ENCODE measurements around the gene DENND5A.

DENND5A gene

GRCh38 chr11:9265211-9266131 lies at the start of gene DENND5A:
Gene DENND5A, minus strand, starts transcription at chr11:9265350. Its CDS starts 281 bp downstream, at chr11:9265069.
- Histone ChIP-seq H3K4me1 (ENCODE audit: insufficient read depth, low read length) (peaks cover 15% of the 10 kb centered on the region), H3K4me3 (ENCODE audit: low read length) (peak within 1 kb of the TSS; percentile 97), H3K27me3 (ENCODE audit: insufficient read depth, low read length) (no peaks in the 10 kb centered on the region; the same call in 1 of the 2 replicates), H3K9ac (ENCODE audit: low read depth, low read length) (peak within 1 kb of the TSS; percentile 92), H3K36me3 (ENCODE audit: insufficient read depth, low read depth, low read length) (no peaks in the 10 kb centered on the region), H3K9me3 (ENCODE audit: insufficient read depth, low read depth, low read length) (no peaks in the 10 kb centered on the region), H3K27ac (ENCODE audit: low read length) (no peak within 1 kb of the TSS)

DNA sequence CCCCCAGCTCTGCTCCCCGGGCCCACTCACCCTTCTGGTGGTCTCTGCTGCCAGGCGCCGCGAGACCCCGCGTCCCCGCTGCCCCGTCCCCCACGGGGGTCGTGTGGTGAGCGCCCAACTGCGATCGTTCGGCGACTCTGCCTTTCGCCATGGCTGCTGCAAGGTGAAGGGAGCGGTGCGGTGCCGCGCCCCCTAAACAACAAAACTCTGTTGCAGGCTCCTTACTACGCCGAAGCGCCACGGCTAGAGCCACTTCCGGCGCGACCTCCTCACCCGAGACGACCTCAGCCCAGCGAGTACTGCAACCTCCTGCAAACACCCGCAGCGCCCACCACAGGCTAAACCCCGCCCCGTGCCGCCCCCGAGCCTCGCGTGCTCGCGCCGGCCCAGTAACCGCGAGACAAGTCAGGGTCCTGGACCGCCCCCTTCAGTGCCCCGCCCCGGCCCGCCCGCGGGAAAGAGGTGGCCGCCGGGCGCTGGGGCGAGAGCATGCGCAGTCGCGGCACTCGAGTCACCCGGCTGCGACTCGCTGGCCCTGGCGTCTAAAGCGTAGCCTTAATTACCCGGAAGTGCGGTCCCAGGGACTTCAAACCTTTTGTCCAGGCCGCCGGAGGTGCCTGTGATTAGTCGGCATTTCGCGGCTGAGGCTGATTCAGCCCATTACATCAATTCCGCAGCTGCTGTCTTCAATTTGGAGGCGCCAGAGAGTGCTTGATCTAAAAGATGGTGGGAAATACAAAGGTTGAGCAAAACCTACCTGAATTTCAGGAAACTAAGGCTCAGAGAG lies 49.3 kb upstream of the DENND5A start, which contains the start of gene TMEM41B:
Gene TMEM41B, minus strand, starts transcription at position 303 of the 787 bp plus-strand sequence. Its CDS starts 152 bp downstream, at position 151.
- Histone ChIP-seq H3K9ac (ENCODE audit: low read depth, low read length) (peak within 1 kb of the TSS; percentile 89), H3K4me1 (ENCODE audit: insufficient read depth, low read length) (peaks cover 10% of the 10 kb centered on the region; the same call in 1 of the 2 replicates), H3K27me3 (ENCODE audit: insufficient read depth, low read length) (no peaks in the 10 kb centered on the region), H3K9me3 (ENCODE audit: insufficient read depth, low read depth, low read length) (no peaks in the 10 kb centered on the region), H3K36me3 (ENCODE audit: insufficient read depth, low read depth, low read length) (no peaks in the 10 kb centered on the region), H3K4me3 (ENCODE audit: low read length) (peak within 1 kb of the TSS; percentile 92), H3K27ac (ENCODE audit: low read length) (peak within 1 kb of the TSS; percentile 82)

GRCh38 chr11:9313648-9314290 lies 48.6 kb upstream of the DENND5A start:
- peak overlapping the region; percentile 4 for H3K27ac ChIP-seq (ENCODE audit: low read length)

DNA sequence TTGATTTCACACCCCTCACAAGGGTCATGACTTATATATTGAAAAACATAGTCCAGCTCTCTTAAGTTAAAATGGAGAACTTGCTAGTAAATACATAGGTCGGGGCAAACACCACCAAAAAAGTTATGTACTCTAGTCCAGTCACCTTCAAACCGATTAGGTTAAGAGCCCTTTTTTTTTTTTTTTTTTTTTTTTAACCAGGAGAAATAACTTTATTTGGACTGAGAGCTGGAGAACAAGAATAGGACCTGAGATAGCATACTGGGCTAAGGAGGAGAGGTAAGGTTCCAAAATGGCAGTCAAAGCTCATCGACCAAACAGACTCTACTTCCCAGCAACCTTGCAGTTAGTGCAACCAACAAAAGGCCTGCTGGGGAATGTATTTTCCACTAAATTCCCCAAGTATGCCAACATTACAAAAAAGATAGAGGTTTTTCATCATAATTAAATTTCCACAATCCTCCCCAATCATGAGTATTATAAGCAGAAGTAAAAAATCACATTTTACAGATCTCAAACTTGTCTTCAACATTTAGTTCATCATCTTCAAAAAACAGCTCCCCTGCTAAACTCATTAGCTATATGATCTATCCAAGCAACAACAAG lies 45.4 kb upstream of the DENND5A start:
- no peak overlapping the region for H3K9ac ChIP-seq (ENCODE audit: low read depth, low read length)
- H3K27me3 ChIP-seq (ENCODE audit: insufficient read depth, low read length) = no peaks in the 10 kb centered on the region
- H3K36me3 ChIP-seq (ENCODE audit: insufficient read depth, low read depth, low read length) = no peaks in the 10 kb centered on the region
- no peak overlapping the region for H3K4me3 ChIP-seq (ENCODE audit: low read length)
- H3K27ac ChIP-seq (ENCODE audit: low read length) = no peak overlapping the region
- H3K4me1 ChIP-seq (ENCODE audit: insufficient read depth, low read length) = peaks cover 6% of the 10 kb centered on the region; the same call in 1 of the 2 replicates
- H3K9me3 ChIP-seq (ENCODE audit: insufficient read depth, low read depth, low read length) = no peaks in the 10 kb centered on the region

More at GRCh38 chr11:9313648-9314290, 48.6 kb upstream of the DENND5A start:
- H3K9me3 ChIP-seq (ENCODE audit: insufficient read depth, low read depth, low read length) = no peaks in the 10 kb centered on the region
- H3K27me3 ChIP-seq (ENCODE audit: insufficient read depth, low read length) = no peaks in the 10 kb centered on the region
- no peaks in the 10 kb centered on the region for H3K36me3 ChIP-seq (ENCODE audit: insufficient read depth, low read depth, low read length)
- peak overlapping the region; percentile 92 for H3K4me3 ChIP-seq (ENCODE audit: low read length)
- peak overlapping the region; percentile 89 for H3K9ac ChIP-seq (ENCODE audit: low read depth, low read length)
- H3K4me1 ChIP-seq (ENCODE audit: insufficient read depth, low read length) = peaks cover 9% of the 10 kb centered on the region; the same call in 1 of the 2 replicates

GRCh38 chr11:9304178-9304577 lies 39.0 kb upstream of the DENND5A start:
- Histone ChIP-seq H3K27me3 (ENCODE audit: insufficient read depth, low read length) (no peaks in the 10 kb centered on the region), H3K9ac (ENCODE audit: low read depth, low read length) (no peak overlapping the region), H3K36me3 (ENCODE audit: insufficient read depth, low read depth, low read length) (peaks cover 6% of the 10 kb centered on the region; the same call in 1 of the 2 replicates), H3K4me3 (ENCODE audit: low read length) (no peak overlapping the region), H3K4me1 (ENCODE audit: insufficient read depth, low read length) (no peaks in the 10 kb centered on the region), H3K9me3 (ENCODE audit: insufficient read depth, low read depth, low read length) (no peaks in the 10 kb centered on the region), H3K27ac (ENCODE audit: low read length) (no peak overlapping the region)

- H3K9ac ChIP-seq (ENCODE audit: low read depth, low read length) = no peak overlapping the region
- no peaks in the 10 kb centered on the region for H3K27me3 ChIP-seq (ENCODE audit: insufficient read depth, low read length)
- no peak overlapping the region for H3K4me3 ChIP-seq (ENCODE audit: low read length)
- no peaks in the 10 kb centered on the region for H3K4me1 ChIP-seq (ENCODE audit: insufficient read depth, low read length)
- no peak overlapping the region for H3K27ac ChIP-seq (ENCODE audit: low read length)
- peaks cover 19% of the 10 kb centered on the region for H3K36me3 ChIP-seq (ENCODE audit: insufficient read depth, low read depth, low read length)
- H3K9me3 ChIP-seq (ENCODE audit: insufficient read depth, low read depth, low read length) = no peaks in the 10 kb centered on the region
Measured at GRCh38 chr11:9302448-9302847, 37.3 kb upstream of the DENND5A start.

GRCh38 chr11:9301720-9302119 lies 36.6 kb upstream of the DENND5A start:
- no peaks in the 10 kb centered on the region for H3K27me3 ChIP-seq (ENCODE audit: insufficient read depth, low read length)
- no peaks in the 10 kb centered on the region for H3K9me3 ChIP-seq (ENCODE audit: insufficient read depth, low read depth, low read length)
- no peaks in the 10 kb centered on the region for H3K4me1 ChIP-seq (ENCODE audit: insufficient read depth, low read length)
- H3K27ac ChIP-seq (ENCODE audit: low read length) = no peak overlapping the region
- H3K9ac ChIP-seq (ENCODE audit: low read depth, low read length) = no peak overlapping the region
- H3K36me3 ChIP-seq (ENCODE audit: insufficient read depth, low read depth, low read length) = peaks cover 22% of the 10 kb centered on the region
- H3K4me3 ChIP-seq (ENCODE audit: low read length) = no peak overlapping the region

GRCh38 chr11:9293646-9294045 lies 28.5 kb upstream of the DENND5A start:
- Histone ChIP-seq H3K4me1 (ENCODE audit: insufficient read depth, low read length) (no peaks in the 10 kb centered on the region), H3K4me3 (ENCODE audit: low read length) (no peak overlapping the region), H3K36me3 (ENCODE audit: insufficient read depth, low read depth, low read length) (peaks cover 46% of the 10 kb centered on the region), H3K27me3 (ENCODE audit: insufficient read depth, low read length) (no peaks in the 10 kb centered on the region), H3K27ac (ENCODE audit: low read length) (no peak overlapping the region), H3K9ac (ENCODE audit: low read depth, low read length) (no peak overlapping the region), H3K9me3 (ENCODE audit: insufficient read depth, low read depth, low read length) (no peaks in the 10 kb centered on the region)

DNA sequence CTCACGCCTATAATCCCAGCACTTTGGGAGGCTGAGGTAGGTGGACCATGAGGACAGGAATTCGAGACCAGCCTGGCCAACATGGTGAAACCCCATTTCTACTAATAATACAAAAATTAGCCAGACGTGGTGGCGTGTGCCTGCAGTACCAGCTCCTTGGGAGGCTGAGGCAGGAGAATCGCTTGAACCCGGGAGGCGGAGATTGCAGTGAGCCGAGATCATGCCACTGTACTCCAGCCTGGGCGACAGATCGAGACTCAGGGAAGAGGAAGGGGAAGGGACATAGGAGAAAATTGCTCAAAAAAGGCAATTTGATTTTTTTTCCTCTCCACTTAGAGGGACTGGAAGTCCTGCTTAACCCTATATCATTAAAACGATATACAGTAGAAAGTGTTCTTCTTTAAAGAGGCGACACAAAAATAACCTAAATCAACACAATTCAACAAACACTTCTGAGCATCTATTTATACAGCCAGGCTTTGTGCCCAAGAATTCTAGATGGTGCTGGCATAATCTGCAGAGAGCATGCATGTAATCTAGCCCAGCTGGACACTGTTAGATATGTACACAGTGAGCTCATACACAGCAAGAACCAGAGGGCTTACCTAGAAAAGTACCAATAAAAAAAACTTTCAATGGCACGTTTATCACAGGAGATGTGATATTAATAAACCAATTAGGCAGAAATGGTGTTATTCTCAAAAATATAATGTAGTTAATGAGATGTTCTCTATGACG lies 20.9 kb upstream of the DENND5A start:
- Histone ChIP-seq H3K27me3 (ENCODE audit: insufficient read depth, low read length) (no peaks in the 10 kb centered on the region), H3K36me3 (ENCODE audit: insufficient read depth, low read depth, low read length) (peaks cover 52% of the 10 kb centered on the region), H3K27ac (ENCODE audit: low read length) (no peak overlapping the region), H3K9me3 (ENCODE audit: insufficient read depth, low read depth, low read length) (no peaks in the 10 kb centered on the region), H3K9ac (ENCODE audit: low read depth, low read length) (no peak overlapping the region), H3K4me3 (ENCODE audit: low read length) (no peak overlapping the region), H3K4me1 (ENCODE audit: insufficient read depth, low read length) (no peaks in the 10 kb centered on the region)

- no peaks in the 10 kb centered on the region for H3K27me3 ChIP-seq (ENCODE audit: insufficient read depth, low read length)
- H3K4me1 ChIP-seq (ENCODE audit: insufficient read depth, low read length) = no peaks in the 10 kb centered on the region
- no peak overlapping the region for H3K27ac ChIP-seq (ENCODE audit: low read length)
- no peak overlapping the region for H3K9ac ChIP-seq (ENCODE audit: low read depth, low read length)
- no peaks in the 10 kb centered on the region for H3K9me3 ChIP-seq (ENCODE audit: insufficient read depth, low read depth, low read length)
- H3K36me3 ChIP-seq (ENCODE audit: insufficient read depth, low read depth, low read length) = peaks cover 37% of the 10 kb centered on the region
- no peak overlapping the region for H3K4me3 ChIP-seq (ENCODE audit: low read length)
Measured at GRCh38 chr11:9280655-9281301, 15.6 kb upstream of the DENND5A start.

Data from iPS-20b (cell line).